Hepatic stellate cell (primary cell): Measurements from ENCODE around the gene TSHZ2.
"Not testable (repeated sequence)": the region's sequence is repeated elsewhere in the genome, so short reads cannot be mapped to it uniquely, and the experiment has no call there.

Experiments
- DNase-seq: peaks from one replicate; pipeline ENCODE4 v3.0.0; 2011; ENCODE audit warnings: low spot score

The TSHZ2 gene

GRCh38 chr20:53083411-53083810 lies 111.3 kb downstream of the TSHZ2 start:
- no peak for DNase-seq

GRCh38 chr20:53084408-53084997 lies 112.3 kb downstream of the TSHZ2 start:
- DNase-seq, result no peak

DNA sequence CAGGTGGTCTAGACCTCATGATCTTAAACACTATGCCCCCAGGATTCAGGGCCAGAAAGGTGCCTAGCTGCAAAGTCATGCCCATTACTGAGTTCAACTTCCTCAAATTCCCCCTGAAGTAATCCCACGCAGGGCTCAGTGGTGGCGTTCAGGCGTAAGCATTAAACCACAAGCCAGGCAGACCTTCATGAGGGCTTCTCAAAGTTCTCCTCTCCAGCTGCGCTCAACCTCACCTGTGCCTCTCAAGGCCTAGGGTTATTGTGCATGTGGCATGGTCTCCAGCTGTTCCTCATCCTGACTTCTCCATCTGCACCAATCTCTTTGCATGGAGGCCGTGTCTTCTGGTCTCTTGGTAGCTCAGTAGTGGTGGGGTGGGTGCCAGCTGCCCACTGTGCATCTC lies 113.6 kb downstream of the TSHZ2 start:
- DNase-seq, result no peak

DNA sequence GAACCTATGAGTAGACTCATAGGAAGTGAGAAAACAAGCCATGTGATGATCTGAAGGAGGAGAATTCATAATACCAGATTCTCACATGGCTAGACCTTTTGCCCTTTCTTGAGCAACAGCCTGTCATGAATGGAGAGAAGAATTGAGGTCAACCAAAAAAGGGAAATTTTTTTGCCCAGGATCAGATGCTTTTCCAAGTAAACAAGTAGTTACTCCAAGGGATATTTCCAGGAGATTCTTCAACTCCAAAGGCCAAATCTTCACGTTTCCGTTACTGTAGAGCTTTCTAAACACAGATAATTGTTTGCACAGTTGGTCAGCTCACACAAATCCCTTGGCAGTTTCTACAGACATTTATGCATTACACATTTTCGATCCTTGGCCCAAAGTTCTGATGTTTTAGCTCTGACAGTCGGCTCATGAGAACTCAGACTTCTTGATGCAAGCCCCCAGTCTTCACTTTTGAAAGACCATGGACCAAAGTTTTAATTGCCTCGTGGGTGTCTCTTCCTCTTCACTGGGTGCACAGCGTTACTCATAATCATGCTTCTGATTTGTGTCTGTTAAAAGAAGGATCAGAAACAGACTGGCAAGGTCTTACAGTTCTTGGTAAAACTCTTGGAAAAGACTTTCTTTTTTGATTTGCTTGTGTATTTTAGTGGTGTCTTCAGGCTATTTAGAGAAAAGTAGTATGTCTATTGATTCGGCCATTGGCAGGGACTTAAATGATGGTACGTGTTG lies 115.0 kb downstream of the TSHZ2 start:
- DNase-seq, result no peak

DNA sequence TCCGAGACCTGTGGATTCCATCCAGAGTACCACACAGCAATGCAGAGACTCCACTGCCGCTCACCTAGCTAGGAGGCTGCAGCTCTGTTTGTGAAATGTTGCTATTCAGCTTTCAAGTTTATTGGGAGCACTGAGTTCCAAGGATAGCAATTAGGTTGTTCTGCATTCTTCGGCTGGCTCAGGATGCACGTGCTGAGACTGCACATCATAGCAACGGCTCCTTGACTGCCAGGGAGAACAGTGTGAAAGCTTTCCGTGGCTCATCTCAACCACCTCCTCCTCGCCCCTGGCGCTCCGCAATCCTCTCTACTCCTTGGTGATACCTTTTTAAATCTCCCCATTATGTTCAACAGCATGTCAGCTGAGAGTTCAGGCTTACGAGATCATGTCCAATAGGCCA lies 116.6 kb downstream of the TSHZ2 start:
- DNase-seq, result no peak

GRCh38 chr20:53089851-53090250 lies 117.7 kb downstream of the TSHZ2 start:
- DNase-seq, result not testable (repeated sequence)

DNA sequence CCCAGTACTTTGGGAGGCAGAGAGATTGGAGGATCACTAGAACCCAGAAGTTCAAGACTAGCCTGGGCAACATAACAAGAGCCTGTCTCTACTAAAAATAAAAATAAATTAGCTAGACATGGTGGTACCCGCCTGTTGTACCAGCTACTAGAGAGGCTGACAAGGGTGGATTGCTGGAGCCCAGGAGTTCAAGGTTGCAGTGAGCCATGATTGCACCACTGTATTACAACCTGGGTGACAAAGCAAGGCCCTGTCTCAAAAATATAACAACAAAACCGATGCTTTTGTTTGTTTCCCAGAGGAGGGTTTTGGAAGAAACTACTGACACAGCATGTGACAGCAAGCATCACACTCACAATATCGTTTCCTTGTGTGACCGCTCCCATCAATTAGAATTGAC lies 119.6 kb downstream of the TSHZ2 start:
- DNase-seq, result no peak

GRCh38 chr20:53092772-53093300 lies 120.7 kb downstream of the TSHZ2 start:
- DNase-seq, result no peak

- DNase-seq, result no peak
Observed at GRCh38 chr20:53097371-53097770, 125.2 kb downstream of the TSHZ2 start.

DNA sequence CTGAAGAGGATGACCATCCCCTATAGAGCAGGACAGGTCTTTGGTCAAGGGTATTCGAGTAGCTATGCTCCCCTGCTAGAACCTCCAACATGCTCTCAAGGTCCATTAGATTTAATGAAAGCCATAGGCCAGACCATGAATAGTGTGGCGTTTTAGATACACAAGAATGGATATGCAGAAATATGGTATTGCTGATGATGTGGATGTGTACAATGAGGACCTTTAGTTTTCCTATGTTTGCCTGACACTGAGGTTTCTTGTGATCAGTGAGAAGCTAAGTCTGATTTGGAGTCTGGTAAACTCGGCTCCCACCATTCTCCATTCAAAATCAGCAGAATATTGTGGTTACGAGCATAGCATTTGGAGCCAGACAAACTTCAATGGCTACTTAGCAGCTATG lies 125.6 kb downstream of the TSHZ2 start:
- DNase-seq, result no peak

GRCh38 chr20:53098621-53099020 lies 126.5 kb downstream of the TSHZ2 start:
- no peak for DNase-seq

DNA sequence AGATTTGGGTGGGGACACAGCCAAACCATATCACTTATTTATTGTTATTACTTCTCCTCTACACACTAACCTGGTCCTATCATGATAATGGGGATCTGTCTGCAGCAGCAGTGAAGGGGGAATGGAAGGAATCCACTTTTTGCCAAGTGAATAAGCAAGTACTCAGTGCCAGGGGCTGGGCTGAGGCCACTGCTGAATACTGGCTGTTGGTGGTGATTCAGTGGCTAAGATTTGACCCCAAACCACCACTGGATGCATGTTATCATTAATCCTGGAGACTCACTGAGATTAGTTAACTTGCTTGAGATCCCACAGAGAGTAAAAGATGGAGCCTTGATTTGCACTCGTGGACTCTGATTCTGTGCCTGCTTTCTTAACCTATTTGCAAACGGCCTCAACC lies 127.7 kb downstream of the TSHZ2 start:
- DNase-seq, result no peak

- DNase-seq, result no peak
Observed at GRCh38 chr20:53100476-53100911, 128.3 kb downstream of the TSHZ2 start.

GRCh38 chr20:53101992-53102760 lies 130.0 kb downstream of the TSHZ2 start:
- no peak for DNase-seq

GRCh38 chr20:53103124-53103523 lies 131.0 kb downstream of the TSHZ2 start:
- no peak for DNase-seq

GRCh38 chr20:53104884-53105283 lies 132.7 kb downstream of the TSHZ2 start:
- no peak for DNase-seq

- no peak for DNase-seq
Observed at GRCh38 chr20:53116733-53117132, 144.6 kb downstream of the TSHZ2 start.

DNA sequence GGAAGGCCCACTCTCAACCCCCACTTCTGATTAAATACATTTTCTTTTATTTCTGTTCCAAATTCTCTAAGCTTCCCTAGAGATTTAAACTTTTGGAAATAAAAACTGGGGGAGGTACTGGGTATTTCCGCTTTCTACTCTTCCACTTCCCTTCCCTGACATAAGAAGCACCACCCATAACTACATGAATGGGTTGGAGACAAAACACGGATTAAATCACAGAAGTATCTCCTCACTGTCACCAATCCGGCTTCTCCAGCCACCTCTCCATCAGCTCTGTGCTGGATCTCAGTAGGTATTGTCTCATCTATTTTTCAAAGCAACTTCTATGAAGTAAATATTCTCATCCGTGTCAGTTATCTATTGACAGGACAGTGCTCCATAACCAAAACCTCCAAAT lies 150.7 kb downstream of the TSHZ2 start:
- no peak for DNase-seq

GRCh38 chr20:53124075-53124551 lies 152.0 kb downstream of the TSHZ2 start:
- DNase-seq, result no peak

DNA sequence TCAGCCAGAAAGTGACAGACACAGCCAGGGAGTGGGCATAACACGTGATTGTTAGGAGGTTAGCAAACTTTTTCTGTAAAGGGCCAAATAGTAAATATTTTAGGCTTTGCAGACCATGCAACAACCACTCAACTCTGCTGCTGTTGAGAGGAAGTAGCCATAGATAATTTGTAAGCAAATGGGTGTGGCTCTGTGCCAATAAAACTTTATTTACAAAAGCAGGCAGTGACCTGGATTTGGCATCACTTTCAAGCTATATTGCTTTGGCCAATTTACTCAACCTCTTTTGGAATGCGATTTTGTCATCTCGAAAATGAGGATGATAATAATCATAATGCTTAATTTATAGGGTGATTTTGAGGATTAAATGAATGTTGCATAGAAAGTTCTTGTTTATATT lies 152.6 kb downstream of the TSHZ2 start:
- DNase-seq, result no peak

DNA sequence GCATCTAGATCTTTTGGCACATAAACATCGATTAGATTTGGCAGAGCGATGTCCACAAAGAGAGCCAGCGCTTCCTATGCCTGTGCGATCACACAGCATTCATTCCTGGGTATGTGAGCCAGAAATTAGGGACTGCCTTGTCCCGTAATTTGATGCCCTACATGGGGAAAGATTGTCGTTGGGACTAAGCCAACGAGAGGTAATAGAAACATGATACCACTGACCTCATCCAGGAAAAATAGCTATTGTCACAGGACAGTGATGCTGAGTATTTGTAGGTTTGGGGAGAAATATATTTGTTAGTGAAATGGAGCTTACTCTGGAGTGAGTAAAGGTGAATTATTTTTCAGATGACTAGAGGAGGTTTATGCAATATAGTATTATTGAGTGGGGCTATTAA lies 154.0 kb downstream of the TSHZ2 start:
- DNase-seq, result no peak

- no peak for DNase-seq
Observed at GRCh38 chr20:53127027-53127426, 154.9 kb downstream of the TSHZ2 start.

DNA sequence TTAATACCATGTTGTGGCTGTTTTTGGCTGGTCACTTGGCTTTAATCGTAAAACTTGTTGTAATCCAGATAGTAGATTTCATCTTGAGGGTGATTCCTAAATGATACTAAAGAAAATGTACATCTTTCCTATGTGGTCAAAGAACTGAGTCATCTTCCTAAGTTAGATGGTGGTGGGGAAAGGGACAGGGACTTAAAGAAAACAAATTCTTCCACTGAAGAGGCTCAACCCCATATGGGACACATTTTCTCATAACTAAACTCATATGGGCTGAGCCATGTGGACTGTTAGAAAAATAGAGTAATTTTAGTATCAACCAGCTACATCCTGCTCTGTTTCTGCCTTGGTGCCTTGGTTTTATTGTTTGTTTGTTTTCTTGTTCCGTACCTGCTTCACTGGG lies 155.8 kb downstream of the TSHZ2 start:
- no peak for DNase-seq
